ENCODE measurements around the gene CNOT6L.

- TF ChIP-seq SP1 (IDR thresholded peaks at IDR 0.05) (no peak), SUZ12 (IDR thresholded peaks at IDR 0.05) (no peak), BHLHE40 (IDR thresholded peaks at IDR 0.05; ENCODE audit: borderline replicate concordance) (no peak), FOXK2 (IDR thresholded peaks at IDR 0.05) (no peak), NFRKB (IDR thresholded peaks at IDR 0.05) (no peak), L3MBTL2 (conservative IDR thresholded peaks at IDR 0.05) (no peak), ELF4 (IDR thresholded peaks at IDR 0.05) (no peak), FOXM1 (IDR thresholded peaks at IDR 0.05; ENCODE audit: borderline replicate concordance) (no peak), HDGF (IDR thresholded peaks at IDR 0.05; ENCODE audit: borderline replicate concordance) (no peak), FOXA1 (IDR thresholded peaks at IDR 0.05) (no peak)
- TF ChIP-seq, protein P1, sequence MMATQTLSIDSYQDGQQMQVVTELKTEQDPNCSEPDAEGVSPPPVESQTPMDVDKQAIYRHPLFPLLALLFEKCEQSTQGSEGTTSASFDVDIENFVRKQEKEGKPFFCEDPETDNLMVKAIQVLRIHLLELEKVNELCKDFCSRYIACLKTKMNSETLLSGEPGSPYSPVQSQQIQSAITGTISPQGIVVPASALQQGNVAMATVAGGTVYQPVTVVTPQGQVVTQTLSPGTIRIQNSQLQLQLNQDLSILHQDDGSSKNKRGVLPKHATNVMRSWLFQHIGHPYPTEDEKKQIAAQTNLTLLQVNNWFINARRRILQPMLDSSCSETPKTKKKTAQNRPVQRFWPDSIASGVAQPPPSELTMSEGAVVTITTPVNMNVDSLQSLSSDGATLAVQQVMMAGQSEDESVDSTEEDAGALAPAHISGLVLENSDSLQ (IDR thresholded peaks at IDR 0.05): no peak
These were observed 73.4 kb downstream of the CNOT6L start for GRCh38 chr4:77745792-77746191.
